ENCODE measurements around the gene SLC24A3. TPM values are rescaled to one million over a fixed set of nuclear protein-coding genes. Genes with fewer than 3 reads are reported as not detected.

Gene SLC24A3
- total and polyA plus RNA-seq, 2 of the 13 experiments (the other 11 are each of a cell fraction or from before 2014, with no cell fraction given) = not detected

DNA sequence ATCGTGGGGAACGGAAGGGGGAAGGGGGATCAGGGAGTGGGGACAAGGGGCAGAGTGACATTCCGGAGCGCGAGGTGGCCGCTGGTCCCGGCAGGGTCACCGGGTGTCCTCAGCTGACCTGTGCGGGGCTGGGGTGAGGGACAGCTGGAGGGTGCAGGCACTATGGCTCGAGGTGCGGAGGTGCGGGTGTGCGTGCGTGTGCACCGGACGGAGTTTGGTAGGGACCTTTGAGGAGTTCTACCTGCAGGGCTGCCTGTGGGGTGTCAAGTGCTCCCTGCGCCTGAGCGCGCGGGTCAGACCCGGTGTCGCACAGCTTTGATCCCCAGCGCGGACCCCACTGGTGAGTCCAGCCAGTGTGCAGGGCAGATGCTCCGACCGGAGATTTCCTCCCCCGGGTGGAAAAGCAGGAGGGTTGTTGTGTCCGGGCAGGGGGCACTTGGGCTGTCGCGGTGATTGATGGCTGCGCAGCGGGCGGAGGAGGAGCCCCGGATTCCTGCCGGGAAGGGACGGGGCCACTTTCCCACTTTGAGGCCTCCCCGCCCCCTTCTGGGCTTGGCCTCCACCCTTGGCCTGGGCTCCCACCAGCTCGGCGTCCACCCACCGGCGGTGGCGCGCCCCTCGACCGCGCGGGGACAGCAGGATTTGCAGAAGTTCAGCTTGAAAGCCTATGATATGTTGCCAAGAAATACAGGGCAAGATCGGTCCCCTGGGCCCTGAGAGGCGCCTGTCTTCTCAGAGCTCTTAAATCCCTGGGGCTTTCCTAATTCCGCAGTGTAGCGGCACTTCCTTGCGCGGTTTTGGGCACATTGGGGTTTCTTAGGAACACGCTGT is 546.3 kb downstream of the SLC24A3 start (continued):
- TF ChIP-seq KAT8 (CRISPR knock-in tag; IDR thresholded peaks at IDR 0.05) = peak; percentile 61; the same call in 1 of the 2 replicates
- TF ChIP-seq, protein P1, sequence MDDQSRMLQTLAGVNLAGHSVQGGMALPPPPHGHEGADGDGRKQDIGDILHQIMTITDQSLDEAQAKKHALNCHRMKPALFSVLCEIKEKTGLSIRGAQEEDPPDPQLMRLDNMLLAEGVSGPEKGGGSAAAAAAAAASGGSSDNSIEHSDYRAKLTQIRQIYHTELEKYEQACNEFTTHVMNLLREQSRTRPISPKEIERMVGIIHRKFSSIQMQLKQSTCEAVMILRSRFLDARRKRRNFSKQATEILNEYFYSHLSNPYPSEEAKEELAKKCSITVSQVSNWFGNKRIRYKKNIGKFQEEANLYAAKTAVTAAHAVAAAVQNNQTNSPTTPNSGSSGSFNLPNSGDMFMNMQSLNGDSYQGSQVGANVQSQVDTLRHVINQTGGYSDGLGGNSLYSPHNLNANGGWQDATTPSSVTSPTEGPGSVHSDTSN (CRISPR knock-in tag; IDR thresholded peaks at IDR 0.05; ENCODE audit: borderline replicate concordance) = no peak
- TF ChIP-seq, protein P2, sequence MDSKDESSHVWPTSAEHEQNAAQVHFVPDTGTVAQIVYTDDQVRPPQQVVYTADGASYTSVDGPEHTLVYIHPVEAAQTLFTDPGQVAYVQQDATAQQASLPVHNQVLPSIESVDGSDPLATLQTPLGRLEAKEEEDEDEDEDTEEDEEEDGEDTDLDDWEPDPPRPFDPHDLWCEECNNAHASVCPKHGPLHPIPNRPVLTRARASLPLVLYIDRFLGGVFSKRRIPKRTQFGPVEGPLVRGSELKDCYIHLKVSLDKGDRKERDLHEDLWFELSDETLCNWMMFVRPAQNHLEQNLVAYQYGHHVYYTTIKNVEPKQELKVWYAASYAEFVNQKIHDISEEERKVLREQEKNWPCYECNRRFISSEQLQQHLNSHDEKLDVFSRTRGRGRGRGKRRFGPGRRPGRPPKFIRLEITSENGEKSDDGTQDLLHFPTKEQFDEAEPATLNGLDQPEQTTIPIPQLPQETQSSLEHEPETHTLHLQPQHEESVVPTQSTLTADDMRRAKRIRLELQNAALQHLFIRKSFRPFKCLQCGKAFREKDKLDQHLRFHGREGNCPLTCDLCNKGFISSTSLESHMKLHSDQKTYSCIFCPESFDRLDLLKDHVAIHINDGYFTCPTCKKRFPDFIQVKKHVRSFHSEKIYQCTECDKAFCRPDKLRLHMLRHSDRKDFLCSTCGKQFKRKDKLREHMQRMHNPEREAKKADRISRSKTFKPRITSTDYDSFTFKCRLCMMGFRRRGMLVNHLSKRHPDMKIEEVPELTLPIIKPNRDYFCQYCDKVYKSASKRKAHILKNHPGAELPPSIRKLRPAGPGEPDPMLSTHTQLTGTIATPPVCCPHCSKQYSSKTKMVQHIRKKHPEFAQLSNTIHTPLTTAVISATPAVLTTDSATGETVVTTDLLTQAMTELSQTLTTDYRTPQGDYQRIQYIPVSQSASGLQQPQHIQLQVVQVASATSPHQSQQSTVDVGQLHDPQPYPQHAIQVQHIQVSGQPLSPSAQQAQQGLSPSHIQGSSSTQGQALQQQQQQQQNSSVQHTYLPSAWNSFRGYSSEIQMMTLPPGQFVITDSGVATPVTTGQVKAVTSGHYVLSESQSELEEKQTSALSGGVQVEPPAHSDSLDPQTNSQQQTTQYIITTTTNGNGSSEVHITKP (CRISPR knock-in tag; IDR thresholded peaks at IDR 0.05; ENCODE audit: low read depth) = no peak
- no peak for TF ChIP-seq NFE2 (CRISPR knock-in tag; IDR thresholded peaks at IDR 0.05)
- TF ChIP-seq, protein P3, sequence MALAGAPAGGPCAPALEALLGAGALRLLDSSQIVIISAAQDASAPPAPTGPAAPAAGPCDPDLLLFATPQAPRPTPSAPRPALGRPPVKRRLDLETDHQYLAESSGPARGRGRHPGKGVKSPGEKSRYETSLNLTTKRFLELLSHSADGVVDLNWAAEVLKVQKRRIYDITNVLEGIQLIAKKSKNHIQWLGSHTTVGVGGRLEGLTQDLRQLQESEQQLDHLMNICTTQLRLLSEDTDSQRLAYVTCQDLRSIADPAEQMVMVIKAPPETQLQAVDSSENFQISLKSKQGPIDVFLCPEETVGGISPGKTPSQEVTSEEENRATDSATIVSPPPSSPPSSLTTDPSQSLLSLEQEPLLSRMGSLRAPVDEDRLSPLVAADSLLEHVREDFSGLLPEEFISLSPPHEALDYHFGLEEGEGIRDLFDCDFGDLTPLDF (CRISPR knock-in tag; IDR thresholded peaks at IDR 0.05) = no peak
- TF ChIP-seq, protein P4, sequence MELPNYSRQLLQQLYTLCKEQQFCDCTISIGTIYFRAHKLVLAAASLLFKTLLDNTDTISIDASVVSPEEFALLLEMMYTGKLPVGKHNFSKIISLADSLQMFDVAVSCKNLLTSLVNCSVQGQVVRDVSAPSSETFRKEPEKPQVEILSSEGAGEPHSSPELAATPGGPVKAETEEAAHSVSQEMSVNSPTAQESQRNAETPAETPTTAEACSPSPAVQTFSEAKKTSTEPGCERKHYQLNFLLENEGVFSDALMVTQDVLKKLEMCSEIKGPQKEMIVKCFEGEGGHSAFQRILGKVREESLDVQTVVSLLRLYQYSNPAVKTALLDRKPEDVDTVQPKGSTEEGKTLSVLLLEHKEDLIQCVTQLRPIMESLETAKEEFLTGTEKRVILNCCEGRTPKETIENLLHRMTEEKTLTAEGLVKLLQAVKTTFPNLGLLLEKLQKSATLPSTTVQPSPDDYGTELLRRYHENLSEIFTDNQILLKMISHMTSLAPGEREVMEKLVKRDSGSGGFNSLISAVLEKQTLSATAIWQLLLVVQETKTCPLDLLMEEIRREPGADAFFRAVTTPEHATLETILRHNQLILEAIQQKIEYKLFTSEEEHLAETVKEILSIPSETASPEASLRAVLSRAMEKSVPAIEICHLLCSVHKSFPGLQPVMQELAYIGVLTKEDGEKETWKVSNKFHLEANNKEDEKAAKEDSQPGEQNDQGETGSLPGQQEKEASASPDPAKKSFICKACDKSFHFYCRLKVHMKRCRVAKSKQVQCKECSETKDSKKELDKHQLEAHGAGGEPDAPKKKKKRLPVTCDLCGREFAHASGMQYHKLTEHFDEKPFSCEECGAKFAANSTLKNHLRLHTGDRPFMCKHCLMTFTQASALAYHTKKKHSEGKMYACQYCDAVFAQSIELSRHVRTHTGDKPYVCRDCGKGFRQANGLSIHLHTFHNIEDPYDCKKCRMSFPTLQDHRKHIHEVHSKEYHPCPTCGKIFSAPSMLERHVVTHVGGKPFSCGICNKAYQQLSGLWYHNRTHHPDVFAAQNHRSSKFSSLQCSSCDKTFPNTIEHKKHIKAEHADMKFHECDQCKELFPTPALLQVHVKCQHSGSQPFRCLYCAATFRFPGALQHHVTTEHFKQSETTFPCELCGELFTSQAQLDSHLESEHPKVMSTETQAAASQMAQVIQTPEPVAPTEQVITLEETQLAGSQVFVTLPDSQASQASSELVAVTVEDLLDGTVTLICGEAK (IDR thresholded peaks at IDR 0.05) = no peak
- TF ChIP-seq, protein P4 (CRISPR knock-in tag; IDR thresholded peaks at IDR 0.05) = no peak
- peak; percentile 52; the same call in 1 of the 2 replicates for TF ChIP-seq NFKBIZ (CRISPR knock-in tag; IDR thresholded peaks at IDR 0.05)
- peak; percentile 40; the same call in 1 of the 2 replicates for TF ChIP-seq ZNF143 (CRISPR knock-in tag; IDR thresholded peaks at IDR 0.05)
- TF ChIP-seq SRSF1 (optimal IDR thresholded peaks at IDR 0.05; ENCODE audit: low read depth, low read length) = no peak
- no peak for TF ChIP-seq NFYC (CRISPR knock-in tag; IDR thresholded peaks at IDR 0.05)
- TF ChIP-seq ZBTB3 (CRISPR knock-in tag; IDR thresholded peaks at IDR 0.05; ENCODE audit: borderline replicate concordance, low read depth) = no peak
- no peak for TF ChIP-seq MIXL1 (CRISPR knock-in tag; IDR thresholded peaks at IDR 0.05)
- no peak for TF ChIP-seq NBN (conservative IDR thresholded peaks at IDR 0.05)
